ENCODE measurements around the gene PXDC1. TPM values are rescaled to one million over a fixed set of nuclear protein-coding genes. Genes with fewer than 3 reads are reported as not detected.

The PXDC1 gene
- total RNA-seq, 1 experiment from 2014 or later, result 18.2 TPM

DNA sequence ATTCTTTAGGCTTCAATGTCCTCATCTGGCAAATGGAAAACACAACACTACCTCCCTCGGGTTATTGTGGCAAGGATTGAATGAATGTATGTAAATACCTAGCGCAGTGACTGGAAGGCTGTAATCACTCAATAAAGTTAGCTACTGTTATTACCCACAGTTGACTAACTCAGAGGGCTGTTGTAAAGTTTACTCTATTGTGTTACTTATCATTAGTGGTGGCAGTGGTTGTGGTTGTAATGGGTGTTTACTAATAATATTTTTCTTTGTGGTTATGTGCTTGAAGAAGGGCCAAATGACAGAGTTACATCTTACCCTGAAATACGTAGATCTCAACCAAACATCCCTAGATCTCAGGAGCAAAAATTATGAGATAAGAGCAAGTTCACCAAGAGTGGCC lies 42.0 kb upstream of the PXDC1 start:
- Mint-ChIP-seq H3K4me3 (ENCODE audit: low read depth, unreplicated experiment) (no peak overlapping the region), H3K27ac (ENCODE audit: unreplicated experiment) (no peak overlapping the region), H3K4me1 (ENCODE audit: low read depth, unreplicated experiment) (peaks cover 22% of the 10 kb centered on the region), H3K27me3 (ENCODE audit: unreplicated experiment) (no peaks in the 10 kb centered on the region), H3K9me3 (ENCODE audit: low read depth, unreplicated experiment) (no peaks in the 10 kb centered on the region), H3K36me3 (ENCODE audit: insufficient read depth, unreplicated experiment) (no peaks in the 10 kb centered on the region)
- no peak for DNase-seq
- TF ChIP-seq, protein P1, sequence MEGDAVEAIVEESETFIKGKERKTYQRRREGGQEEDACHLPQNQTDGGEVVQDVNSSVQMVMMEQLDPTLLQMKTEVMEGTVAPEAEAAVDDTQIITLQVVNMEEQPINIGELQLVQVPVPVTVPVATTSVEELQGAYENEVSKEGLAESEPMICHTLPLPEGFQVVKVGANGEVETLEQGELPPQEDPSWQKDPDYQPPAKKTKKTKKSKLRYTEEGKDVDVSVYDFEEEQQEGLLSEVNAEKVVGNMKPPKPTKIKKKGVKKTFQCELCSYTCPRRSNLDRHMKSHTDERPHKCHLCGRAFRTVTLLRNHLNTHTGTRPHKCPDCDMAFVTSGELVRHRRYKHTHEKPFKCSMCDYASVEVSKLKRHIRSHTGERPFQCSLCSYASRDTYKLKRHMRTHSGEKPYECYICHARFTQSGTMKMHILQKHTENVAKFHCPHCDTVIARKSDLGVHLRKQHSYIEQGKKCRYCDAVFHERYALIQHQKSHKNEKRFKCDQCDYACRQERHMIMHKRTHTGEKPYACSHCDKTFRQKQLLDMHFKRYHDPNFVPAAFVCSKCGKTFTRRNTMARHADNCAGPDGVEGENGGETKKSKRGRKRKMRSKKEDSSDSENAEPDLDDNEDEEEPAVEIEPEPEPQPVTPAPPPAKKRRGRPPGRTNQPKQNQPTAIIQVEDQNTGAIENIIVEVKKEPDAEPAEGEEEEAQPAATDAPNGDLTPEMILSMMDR (IDR thresholded peaks at IDR 0.05; ENCODE audit: unreplicated experiment), result no peak
- BruUV-seq (replicated peaks), result no TSS peak
- CTCF ChIA-PET, result no interaction called here
- intact Hi-C loops (cut with micrococcal nuclease; ENCODE audit: unreplicated experiment), result no loop called here

DNA sequence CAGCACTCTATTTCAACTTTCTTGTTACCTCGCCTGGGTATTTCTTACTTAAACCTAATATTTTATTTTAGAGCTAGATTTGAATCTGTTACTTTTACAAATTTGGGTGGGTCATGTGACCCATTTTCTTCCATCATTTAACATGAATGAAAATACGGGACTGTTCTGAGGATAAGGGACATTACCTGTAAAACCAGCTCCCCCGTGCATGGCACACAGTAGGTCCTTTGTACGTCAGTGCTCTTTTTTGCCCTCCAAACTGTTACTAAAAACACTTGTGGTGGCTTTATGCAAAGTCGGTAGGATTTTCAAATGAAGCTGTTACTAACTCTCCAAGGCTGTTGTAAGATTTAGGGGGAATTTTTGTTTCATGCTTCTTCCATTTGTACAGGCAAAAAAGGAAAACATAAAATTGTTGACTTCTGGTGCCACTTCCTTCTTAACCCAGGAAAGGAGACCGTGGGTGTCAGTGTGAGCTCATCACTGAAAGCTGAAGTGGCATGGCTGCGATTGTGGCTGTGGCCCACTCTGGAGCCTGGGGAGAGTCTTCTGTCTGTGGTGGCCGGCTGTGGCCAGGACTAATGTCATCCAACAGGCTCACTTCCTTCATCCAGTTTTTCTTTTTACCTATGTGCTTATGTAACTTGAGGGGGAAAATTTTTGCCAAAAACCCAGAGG lies 40.2 kb upstream of the PXDC1 start:
- Mint-ChIP-seq H3K9me3 (ENCODE audit: low read depth, unreplicated experiment) (no peaks in the 10 kb centered on the region), H3K4me1 (ENCODE audit: low read depth, unreplicated experiment) (peaks cover 4% of the 10 kb centered on the region), H3K36me3 (ENCODE audit: insufficient read depth, unreplicated experiment) (no peaks in the 10 kb centered on the region), H3K4me3 (ENCODE audit: low read depth, unreplicated experiment) (no peak overlapping the region), H3K27ac (ENCODE audit: unreplicated experiment) (no peak overlapping the region), H3K27me3 (ENCODE audit: unreplicated experiment) (no peaks in the 10 kb centered on the region)
- DNase-seq, result no peak
- TF ChIP-seq, protein P1 (IDR thresholded peaks at IDR 0.05; ENCODE audit: unreplicated experiment), result no peak
- no TSS peak for BruUV-seq (replicated peaks)
- CTCF ChIA-PET, result interaction anchor here (1.1 kb wide), 1 partner anchor 141 kb away, joined by 3 read pairs; no protein-coding TSS in a partner anchor
- intact Hi-C loops (cut with micrococcal nuclease; ENCODE audit: unreplicated experiment), result no loop called here

DNA sequence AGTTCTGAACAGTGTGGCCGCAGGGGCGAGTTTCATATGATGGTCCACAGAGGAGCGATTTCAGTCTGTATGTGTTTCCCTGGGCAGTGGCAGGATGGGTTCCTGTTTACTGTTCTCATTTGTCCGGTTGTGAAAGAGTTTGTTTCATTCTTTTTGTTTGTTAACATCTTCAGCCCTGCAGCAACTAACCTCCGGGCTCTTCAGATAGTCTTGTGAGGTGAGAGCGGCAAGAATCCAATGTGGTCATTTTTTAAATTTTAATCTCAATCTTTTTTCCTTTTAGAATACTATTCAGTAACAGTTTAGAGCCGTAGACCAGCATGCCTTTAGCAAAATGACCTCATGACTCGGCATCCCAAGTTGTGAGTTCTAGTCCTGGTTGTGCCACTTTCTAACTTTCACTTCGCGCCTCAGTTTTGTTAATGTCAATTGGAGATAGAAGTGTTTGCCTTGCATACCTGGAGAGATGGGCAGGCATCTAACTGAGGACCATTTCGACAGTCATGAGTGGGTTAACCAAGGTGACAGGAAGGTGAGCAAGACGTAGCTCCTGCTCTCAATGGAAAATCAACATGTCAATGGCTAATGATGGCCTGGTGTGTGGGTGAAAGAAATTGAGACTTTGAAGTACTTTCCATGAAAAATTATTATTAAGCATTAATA lies 38.5 kb upstream of the PXDC1 start:
- no TSS peak for BruUV-seq (replicated peaks)
- DNase-seq, result no peak
- intact Hi-C loops (cut with micrococcal nuclease; ENCODE audit: unreplicated experiment), result no loop called here
- Mint-ChIP-seq H3K4me1 (ENCODE audit: low read depth, unreplicated experiment) (no peaks in the 10 kb centered on the region), H3K27me3 (ENCODE audit: unreplicated experiment) (no peaks in the 10 kb centered on the region), H3K4me3 (ENCODE audit: low read depth, unreplicated experiment) (no peak overlapping the region), H3K9me3 (ENCODE audit: low read depth, unreplicated experiment) (no peaks in the 10 kb centered on the region), H3K27ac (ENCODE audit: unreplicated experiment) (no peak overlapping the region), H3K36me3 (ENCODE audit: insufficient read depth, unreplicated experiment) (no peaks in the 10 kb centered on the region)
- TF ChIP-seq, protein P1 (IDR thresholded peaks at IDR 0.05; ENCODE audit: unreplicated experiment), result no peak
- CTCF ChIA-PET, result no interaction called here

DNA sequence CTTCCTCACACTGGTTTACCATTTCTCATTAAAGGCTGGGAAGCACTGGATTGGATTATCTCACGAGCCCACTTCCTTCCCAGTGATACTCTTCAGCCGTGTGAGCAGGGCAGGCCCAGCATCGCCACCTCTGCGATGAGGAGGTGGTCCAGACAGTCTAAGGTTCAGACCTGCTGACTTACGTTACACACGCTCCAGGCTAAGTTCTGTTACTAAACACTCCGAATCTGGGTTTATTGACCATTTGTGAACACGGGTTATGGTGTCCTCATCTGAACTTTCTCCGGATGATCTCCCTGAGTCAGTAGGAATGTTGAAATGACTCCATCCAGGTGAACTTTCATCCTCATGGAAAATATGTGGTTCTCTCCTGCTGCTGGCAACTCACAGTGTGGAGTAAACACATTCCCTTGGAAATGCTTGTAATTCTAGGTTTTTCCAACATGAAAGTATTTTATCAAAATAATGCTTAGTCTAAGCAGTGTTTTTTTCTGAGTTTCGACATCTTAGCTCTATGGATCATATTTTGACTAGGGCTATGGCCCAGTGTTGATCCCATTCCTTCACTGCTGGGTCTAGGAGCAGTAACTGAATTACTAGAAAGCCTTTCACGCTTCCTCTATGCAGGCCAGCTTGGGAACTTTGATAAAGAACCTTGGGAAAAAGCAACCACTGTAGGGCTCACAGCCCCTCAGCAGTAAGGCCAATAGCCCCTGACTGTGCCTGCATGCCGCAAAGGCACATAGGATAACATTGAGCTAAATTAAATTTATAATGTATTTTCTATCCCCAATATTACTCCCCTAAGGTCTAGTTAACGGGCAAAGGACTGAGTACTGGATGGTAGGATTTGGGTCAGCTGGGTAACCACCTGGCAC lies 37.7 kb upstream of the PXDC1 start:
- H3K36me3 Mint-ChIP-seq (ENCODE audit: insufficient read depth, unreplicated experiment), result no peaks in the 10 kb centered on the region
- H3K4me1 Mint-ChIP-seq (ENCODE audit: low read depth, unreplicated experiment), result no peaks in the 10 kb centered on the region
- H3K27ac Mint-ChIP-seq (ENCODE audit: unreplicated experiment), result no peak overlapping the region
- CTCF ChIA-PET, result no interaction called here
- no peak overlapping the region for H3K4me3 Mint-ChIP-seq (ENCODE audit: low read depth, unreplicated experiment)
- no peak for DNase-seq
- intact Hi-C loops (cut with micrococcal nuclease; ENCODE audit: unreplicated experiment), result no loop called here
- BruUV-seq (replicated peaks), result no TSS peak
- no peaks in the 10 kb centered on the region for H3K9me3 Mint-ChIP-seq (ENCODE audit: low read depth, unreplicated experiment)
- TF ChIP-seq, protein P1 (IDR thresholded peaks at IDR 0.05; ENCODE audit: unreplicated experiment), result no peak
- no peaks in the 10 kb centered on the region for H3K27me3 Mint-ChIP-seq (ENCODE audit: unreplicated experiment)

Data from Calu3 (cell line).